ENCODE measurements around the gene MRPL42. TPM values are rescaled to one million over a fixed set of nuclear protein-coding genes. Genes with fewer than 3 reads are reported as not detected.

Gene MRPL42
- total and polyA plus RNA-seq, 2 of the 4 experiments (the other 2 are of a cell fraction): 64.2 to 90.7 TPM

DNA sequence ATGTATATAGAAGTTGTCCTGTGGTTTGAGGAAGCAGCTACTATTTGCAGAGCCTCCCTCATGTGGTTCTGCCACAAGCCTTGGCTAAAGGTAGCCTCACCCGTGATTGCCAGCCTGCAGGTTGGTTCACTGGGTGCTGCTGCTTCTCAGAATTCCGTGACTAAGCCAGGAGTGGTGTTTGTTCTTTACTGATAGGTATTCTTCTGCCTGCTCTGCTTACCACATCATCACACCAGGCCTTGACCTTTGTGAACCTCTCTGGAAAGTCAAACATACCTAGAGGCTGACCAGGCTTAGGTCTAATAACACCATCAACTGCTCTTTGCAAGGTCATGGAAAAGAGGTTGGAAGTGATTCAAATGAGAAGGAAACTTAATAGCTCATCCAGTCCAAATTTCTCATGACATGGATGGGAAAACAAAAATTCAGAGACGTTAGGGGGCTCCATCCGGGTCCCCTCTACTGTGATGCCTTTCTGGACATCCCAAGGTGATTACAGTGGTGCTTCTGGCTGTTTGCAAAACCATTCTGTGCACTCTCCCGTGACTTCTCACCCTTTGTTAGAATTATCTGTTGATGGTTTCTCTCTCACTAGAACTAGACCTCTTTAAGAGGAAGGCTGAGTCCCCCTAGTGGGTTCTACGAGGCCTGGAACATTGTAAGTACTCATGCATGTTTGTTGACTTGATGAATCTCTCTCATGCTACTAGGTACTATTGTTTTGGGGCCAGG is 96.7 kb downstream of the MRPL42 start:
- intact Hi-C loops (cut with micrococcal nuclease): no loop called here
- no peak for TF ChIP-seq RCOR1 (IDR thresholded peaks at IDR 0.05; ENCODE audit: insufficient replicate concordance, low read length)
- peak; percentile 32; the same call in 1 of the 2 replicates for TF ChIP-seq SMC3 (IDR thresholded peaks at IDR 0.05; ENCODE audit: low read depth, low read length)
- TF ChIP-seq, protein P1, sequence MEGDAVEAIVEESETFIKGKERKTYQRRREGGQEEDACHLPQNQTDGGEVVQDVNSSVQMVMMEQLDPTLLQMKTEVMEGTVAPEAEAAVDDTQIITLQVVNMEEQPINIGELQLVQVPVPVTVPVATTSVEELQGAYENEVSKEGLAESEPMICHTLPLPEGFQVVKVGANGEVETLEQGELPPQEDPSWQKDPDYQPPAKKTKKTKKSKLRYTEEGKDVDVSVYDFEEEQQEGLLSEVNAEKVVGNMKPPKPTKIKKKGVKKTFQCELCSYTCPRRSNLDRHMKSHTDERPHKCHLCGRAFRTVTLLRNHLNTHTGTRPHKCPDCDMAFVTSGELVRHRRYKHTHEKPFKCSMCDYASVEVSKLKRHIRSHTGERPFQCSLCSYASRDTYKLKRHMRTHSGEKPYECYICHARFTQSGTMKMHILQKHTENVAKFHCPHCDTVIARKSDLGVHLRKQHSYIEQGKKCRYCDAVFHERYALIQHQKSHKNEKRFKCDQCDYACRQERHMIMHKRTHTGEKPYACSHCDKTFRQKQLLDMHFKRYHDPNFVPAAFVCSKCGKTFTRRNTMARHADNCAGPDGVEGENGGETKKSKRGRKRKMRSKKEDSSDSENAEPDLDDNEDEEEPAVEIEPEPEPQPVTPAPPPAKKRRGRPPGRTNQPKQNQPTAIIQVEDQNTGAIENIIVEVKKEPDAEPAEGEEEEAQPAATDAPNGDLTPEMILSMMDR (conservative IDR thresholded peaks at IDR 0.05; ENCODE audit: low read depth, low read length): peak; percentile 41; the same call in 1 of the 2 replicates
- no peak for TF ChIP-seq FOS (IDR thresholded peaks at IDR 0.05; ENCODE audit: low read depth, low read length)
- peak; percentile 28; the same call in 1 of the 2 replicates for TF ChIP-seq RAD21 (IDR thresholded peaks at IDR 0.05; ENCODE audit: low read length)
- Histone ChIP-seq H2BK20ac (ENCODE audit: low read depth, low read length) (no peak overlapping the region), H3K23ac (ENCODE audit: low read depth, low read length) (no peak overlapping the region; the same call in 1 of the 2 replicates), H3K9me3 (ENCODE audit: control insufficient read depth, insufficient read depth, low read length) (no peaks in the 10 kb centered on the region), H3K18ac (ENCODE audit: low read depth, low read length) (no peak overlapping the region), H3K27me3 (ENCODE audit: control insufficient read depth, insufficient read depth, low read length) (no peaks in the 10 kb centered on the region), H4K91ac (ENCODE audit: insufficient read depth, low read depth, low read length) (no peak overlapping the region), H3K4me1 (ENCODE audit: control insufficient read depth, insufficient read depth, low read length) (no peaks in the 10 kb centered on the region; the same call in 1 of the 2 replicates), H3K9ac (ENCODE audit: low read depth, low read length) (no peak overlapping the region), H3K27ac (ENCODE audit: insufficient read depth, low read length) (no peak overlapping the region), H4K20me1 (ENCODE audit: insufficient read depth, low read length) (no peaks in the 10 kb centered on the region), H3K79me1 (ENCODE audit: low read depth in 1 of 2, low read length in 2 of 2) (peaks cover 19 to 56% of the 10 kb centered on the region in 2 experiments; a peak in 3 of 4 replicates), H2BK5ac (ENCODE audit: low read depth, low read length, poor library complexity, severe bottlenecking) (no peak overlapping the region), H4K8ac (ENCODE audit: low read depth in 2 of 2, low read length in 2 of 2) (no peak overlapping the region; a peak in 1 of 4 replicates), H3K14ac (replicated peaks; ENCODE audit: low read depth, low read length) (no peak overlapping the region), H4K5ac (ENCODE audit: low read depth, low read length) (no peak overlapping the region), H2AK9ac (replicated peaks; ENCODE audit: low read depth, low read length, poor library complexity) (no peak overlapping the region), H2BK120ac (ENCODE audit: low read depth, low read length) (no peak overlapping the region), H3K56ac (ENCODE audit: extremely low read depth, insufficient read depth, low read length) (no peak overlapping the region), H3K4me2 (ENCODE audit: low read depth, low read length) (no peak overlapping the region), H3K4me3 (ENCODE audit: insufficient read depth, low read depth, low read length) (no peak overlapping the region), H2AK5ac (ENCODE audit: low read depth, low read length) (no peak overlapping the region), H3K36me3 (ENCODE audit: control insufficient read depth, insufficient read depth, low read length) (peaks cover 7% of the 10 kb centered on the region), H3K9me1 (ENCODE audit: insufficient read depth, low read length) (0 out of 2 replicates have a peak, but pooled peaks cover 7% of the 10 kb centered on the region), H2AFZ (replicated peaks; ENCODE audit: low read length, poor library complexity) (no peak overlapping the region), H2BK15ac (ENCODE audit: low read depth, low read length) (no peak overlapping the region), H3K4ac (ENCODE audit: low read depth, low read length) (no peak overlapping the region)
- peak; percentile 49; the same call in 1 of the 2 replicates for ATAC-seq (ENCODE audit: low read depth)
- dilution Hi-C loops (cut with HindIII; ENCODE audit: low sequenced_read_pairs, unreplicated experiment): no loop called here
- no TSS peak for BruUV-seq (replicated peaks)
- ChIA-PET CTCF (interaction anchor here (0.6 to 1.6 kb wide), 3 partner anchors 36 to 538 kb away, joined by 4 to 9 read pairs (median 6); no protein-coding TSS in a partner anchor), POLR2A (ENCODE audit: unreplicated experiment) (no interaction called here)
- DNase-seq: peak; percentile 53
- in situ Hi-C loops (cut with MboI; ENCODE audit: low sequenced_read_pairs): no loop called here
- WGBS, 2 experiments (ENCODE audit: extremely low coverage in 2 of 2, insufficient read length in 1 of 2): no CpG with 5 or more reads among the region's 6 CpGs
